ENCODE data around the gene ARHGDIB. TPM values are rescaled to one million over a fixed set of nuclear protein-coding genes. Genes with fewer than 3 reads are reported as not detected.

The ARHGDIB gene
- total RNA-seq, 1 experiment from 2014 or later, result 2.1 TPM

- peak; percentile 34 for DNase-seq
- Histone ChIP-seq H3K27me3 (ENCODE audit: control insufficient read depth, insufficient read depth, low read length) (no peaks in the 10 kb centered on the region), H3K36me3 (replicated peaks; ENCODE audit: control insufficient read depth, insufficient read depth, low read length) (no peaks in the 10 kb centered on the region), H3K4me3 (ENCODE audit: insufficient read depth, low read depth, low read length) (no peak overlapping the region)
Observed at GRCh38 chr12:14937689-14938088, 23.7 kb downstream of the ARHGDIB start.

DNA sequence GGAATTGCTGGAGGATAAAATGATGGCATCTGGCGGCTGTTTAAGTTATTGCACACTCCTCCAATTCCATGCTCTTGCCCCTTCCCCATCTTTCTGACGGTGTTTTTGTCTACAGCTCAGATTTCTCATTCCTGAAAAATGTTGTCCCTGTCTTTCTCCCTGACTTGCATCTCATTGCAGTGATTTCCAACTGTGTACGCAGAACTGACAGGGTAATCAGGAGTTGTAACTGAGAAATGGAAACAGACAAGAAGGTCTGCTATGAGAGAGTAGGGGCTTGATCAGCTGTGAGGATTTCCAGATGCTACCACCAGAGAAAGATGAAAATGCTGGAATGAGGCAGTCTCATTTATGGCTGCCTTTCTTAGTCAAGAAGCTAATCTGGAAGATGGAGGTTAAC is 24.4 kb downstream of the ARHGDIB start:
- no peak for DNase-seq
- no peak overlapping the region for H3K4me3 ChIP-seq (ENCODE audit: insufficient read depth, low read depth, low read length)
- H3K27me3 ChIP-seq (ENCODE audit: control insufficient read depth, insufficient read depth, low read length), result no peaks in the 10 kb centered on the region
- H3K36me3 ChIP-seq (replicated peaks; ENCODE audit: control insufficient read depth, insufficient read depth, low read length), result no peaks in the 10 kb centered on the region

DNA sequence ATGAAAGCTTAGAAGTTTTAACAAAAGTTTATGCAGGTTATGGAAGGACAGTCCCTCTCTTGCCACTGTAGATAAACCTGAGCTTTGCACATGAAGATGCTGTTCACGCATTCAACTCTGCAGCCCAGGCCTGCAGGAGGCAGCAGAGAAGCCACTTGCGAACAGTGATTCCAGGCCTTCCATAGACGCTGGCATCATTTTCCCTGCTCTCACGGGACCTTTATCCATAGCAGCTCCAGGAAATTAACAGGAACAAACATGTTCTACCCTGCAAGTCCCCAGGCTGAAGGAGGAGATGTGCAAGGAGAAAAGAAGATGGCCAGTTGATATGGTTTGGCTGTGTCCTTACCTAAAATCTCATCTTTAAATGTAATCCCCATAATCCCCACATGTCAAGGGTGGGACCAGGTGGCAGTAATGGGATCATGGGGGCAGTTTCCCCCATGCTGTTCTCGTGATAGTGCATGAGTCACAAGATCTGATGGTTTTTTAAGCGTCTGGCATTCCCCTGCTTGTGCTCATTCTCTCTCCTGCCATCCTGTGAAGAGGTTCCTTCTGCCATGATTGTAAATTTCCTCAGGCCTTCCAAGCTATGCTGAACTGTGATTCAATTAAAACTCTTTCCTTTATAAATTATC is 25.1 kb downstream of the ARHGDIB start:
- Histone ChIP-seq H3K36me3 (replicated peaks; ENCODE audit: control insufficient read depth, insufficient read depth, low read length) (no peaks in the 10 kb centered on the region), H3K27me3 (ENCODE audit: control insufficient read depth, insufficient read depth, low read length) (no peaks in the 10 kb centered on the region), H3K4me3 (ENCODE audit: insufficient read depth, low read depth, low read length) (no peak overlapping the region)
- peak; percentile 48 for DNase-seq

- Histone ChIP-seq H3K36me3 (replicated peaks; ENCODE audit: control insufficient read depth, insufficient read depth, low read length) (no peaks in the 10 kb centered on the region), H3K27me3 (ENCODE audit: control insufficient read depth, insufficient read depth, low read length) (no peaks in the 10 kb centered on the region), H3K4me3 (ENCODE audit: insufficient read depth, low read depth, low read length) (no peak overlapping the region)
- DNase-seq, result no peak
Observed at GRCh38 chr12:14935031-14935430, 26.4 kb downstream of the ARHGDIB start.

- Histone ChIP-seq H3K4me3 (ENCODE audit: insufficient read depth, low read depth, low read length) (no peak overlapping the region), H3K36me3 (replicated peaks; ENCODE audit: control insufficient read depth, insufficient read depth, low read length) (no peaks in the 10 kb centered on the region), H3K27me3 (ENCODE audit: control insufficient read depth, insufficient read depth, low read length) (no peaks in the 10 kb centered on the region)
- no peak for DNase-seq
Observed at GRCh38 chr12:14934511-14934910, 26.9 kb downstream of the ARHGDIB start.

- no peaks in the 10 kb centered on the region for H3K27me3 ChIP-seq (ENCODE audit: control insufficient read depth, insufficient read depth, low read length)
- H3K36me3 ChIP-seq (replicated peaks; ENCODE audit: control insufficient read depth, insufficient read depth, low read length), result no peaks in the 10 kb centered on the region
- H3K4me3 ChIP-seq (ENCODE audit: insufficient read depth, low read depth, low read length), result no peak overlapping the region
- no peak for DNase-seq
Observed at GRCh38 chr12:14931791-14932560, 29.4 kb downstream of the ARHGDIB start.

DNA sequence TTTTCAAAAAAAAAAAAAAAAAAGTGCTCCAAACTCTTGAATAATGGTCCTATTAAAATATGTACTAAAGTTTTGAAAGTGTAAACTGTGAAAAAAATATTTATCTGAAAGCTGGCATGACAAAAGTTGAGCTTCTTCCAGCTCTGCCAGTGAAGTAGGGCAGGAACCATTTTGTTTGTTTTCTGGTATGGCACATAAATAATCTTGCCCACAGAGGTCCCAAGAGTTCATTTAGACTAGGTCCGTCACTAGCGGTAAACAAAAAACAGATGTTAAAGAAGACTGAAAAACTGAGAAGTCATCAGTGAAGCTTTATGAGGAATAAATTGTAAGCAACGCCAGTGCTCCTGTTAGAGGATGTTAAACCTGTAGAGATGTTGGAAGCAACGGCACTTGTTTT is 30.0 kb downstream of the ARHGDIB start:
- Histone ChIP-seq H3K27me3 (ENCODE audit: control insufficient read depth, insufficient read depth, low read length) (no peaks in the 10 kb centered on the region), H3K4me3 (ENCODE audit: insufficient read depth, low read depth, low read length) (no peak overlapping the region), H3K36me3 (replicated peaks; ENCODE audit: control insufficient read depth, insufficient read depth, low read length) (no peaks in the 10 kb centered on the region)
- DNase-seq, result no peak

- H3K36me3 ChIP-seq (replicated peaks; ENCODE audit: control insufficient read depth, insufficient read depth, low read length), result no peaks in the 10 kb centered on the region
- H3K4me3 ChIP-seq (ENCODE audit: insufficient read depth, low read depth, low read length), result no peak overlapping the region
- H3K27me3 ChIP-seq (ENCODE audit: control insufficient read depth, insufficient read depth, low read length), result no peaks in the 10 kb centered on the region
- DNase-seq, result no peak
Observed at GRCh38 chr12:14930299-14930698, 31.1 kb downstream of the ARHGDIB start.

- DNase-seq, result peak; percentile 16
- H3K36me3 ChIP-seq (replicated peaks; ENCODE audit: control insufficient read depth, insufficient read depth, low read length), result no peaks in the 10 kb centered on the region
- no peaks in the 10 kb centered on the region for H3K27me3 ChIP-seq (ENCODE audit: control insufficient read depth, insufficient read depth, low read length)
- no peak overlapping the region for H3K4me3 ChIP-seq (ENCODE audit: insufficient read depth, low read depth, low read length)
Observed at GRCh38 chr12:14928931-14929330, 32.5 kb downstream of the ARHGDIB start.

- DNase-seq, result no peak
- no peak overlapping the region for H3K4me3 ChIP-seq (ENCODE audit: insufficient read depth, low read depth, low read length)
- no peaks in the 10 kb centered on the region for H3K27me3 ChIP-seq (ENCODE audit: control insufficient read depth, insufficient read depth, low read length)
- H3K36me3 ChIP-seq (replicated peaks; ENCODE audit: control insufficient read depth, insufficient read depth, low read length), result no peaks in the 10 kb centered on the region
Observed at GRCh38 chr12:14927267-14927666, 34.1 kb downstream of the ARHGDIB start.

DNA sequence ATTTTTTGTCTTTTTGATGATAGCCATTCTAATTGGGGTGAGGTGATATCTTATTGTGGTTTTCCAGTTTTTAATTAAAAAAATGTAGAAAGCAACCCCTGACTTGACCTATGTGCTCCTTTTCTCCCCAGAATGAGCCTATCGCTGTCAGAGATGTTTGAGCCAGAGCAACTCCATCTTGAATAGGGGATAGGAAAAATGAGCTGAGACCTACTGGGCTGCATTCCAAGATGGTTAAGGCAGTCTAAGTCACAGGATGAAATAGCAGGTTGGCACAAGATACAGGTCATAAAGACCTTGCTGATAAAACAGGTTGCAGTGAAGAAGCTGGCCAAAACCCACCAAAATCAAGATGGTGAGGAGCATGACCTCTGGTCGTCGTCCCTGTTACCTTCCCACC is 36.9 kb downstream of the ARHGDIB start:
- Histone ChIP-seq H3K36me3 (replicated peaks; ENCODE audit: control insufficient read depth, insufficient read depth, low read length) (no peaks in the 10 kb centered on the region), H3K27me3 (ENCODE audit: control insufficient read depth, insufficient read depth, low read length) (no peaks in the 10 kb centered on the region), H3K4me3 (ENCODE audit: insufficient read depth, low read depth, low read length) (no peak overlapping the region)
- DNase-seq, result no peak

DNA sequence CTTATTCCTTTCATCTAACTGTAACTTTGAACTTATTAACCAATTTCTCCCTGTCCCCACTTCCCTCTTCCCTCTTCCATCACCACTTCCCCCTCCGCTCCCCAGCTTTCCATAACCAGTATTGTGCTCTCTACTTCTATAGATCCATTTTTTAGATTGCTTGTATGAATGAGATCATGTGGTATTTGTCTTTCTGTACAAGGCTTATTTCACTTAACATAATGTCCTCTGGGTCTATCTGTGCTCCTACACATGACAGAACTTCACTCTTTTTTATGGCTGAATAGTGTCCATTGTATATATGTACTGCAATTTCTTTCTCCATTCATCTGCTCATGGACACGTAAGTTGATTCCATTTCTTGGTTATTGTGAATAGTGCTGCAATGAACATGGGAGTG is 37.5 kb downstream of the ARHGDIB start:
- Histone ChIP-seq H3K27me3 (ENCODE audit: control insufficient read depth, insufficient read depth, low read length) (no peaks in the 10 kb centered on the region), H3K4me3 (ENCODE audit: insufficient read depth, low read depth, low read length) (no peak overlapping the region), H3K36me3 (replicated peaks; ENCODE audit: control insufficient read depth, insufficient read depth, low read length) (no peaks in the 10 kb centered on the region)
- no peak for DNase-seq

GRCh38 chr12:14921218-14921617 is 40.2 kb downstream of the ARHGDIB start:
- H3K27me3 ChIP-seq (ENCODE audit: control insufficient read depth, insufficient read depth, low read length), result no peaks in the 10 kb centered on the region
- no peak overlapping the region for H3K4me3 ChIP-seq (ENCODE audit: insufficient read depth, low read depth, low read length)
- DNase-seq, result no peak
- H3K36me3 ChIP-seq (replicated peaks; ENCODE audit: control insufficient read depth, insufficient read depth, low read length), result no peaks in the 10 kb centered on the region

- Histone ChIP-seq H3K4me3 (ENCODE audit: insufficient read depth, low read depth, low read length) (no peak overlapping the region), H3K36me3 (replicated peaks; ENCODE audit: control insufficient read depth, insufficient read depth, low read length) (no peaks in the 10 kb centered on the region), H3K27me3 (ENCODE audit: control insufficient read depth, insufficient read depth, low read length) (no peaks in the 10 kb centered on the region)
- DNase-seq, result no peak
Observed at GRCh38 chr12:14920475-14921126, 40.8 kb downstream of the ARHGDIB start.

DNA sequence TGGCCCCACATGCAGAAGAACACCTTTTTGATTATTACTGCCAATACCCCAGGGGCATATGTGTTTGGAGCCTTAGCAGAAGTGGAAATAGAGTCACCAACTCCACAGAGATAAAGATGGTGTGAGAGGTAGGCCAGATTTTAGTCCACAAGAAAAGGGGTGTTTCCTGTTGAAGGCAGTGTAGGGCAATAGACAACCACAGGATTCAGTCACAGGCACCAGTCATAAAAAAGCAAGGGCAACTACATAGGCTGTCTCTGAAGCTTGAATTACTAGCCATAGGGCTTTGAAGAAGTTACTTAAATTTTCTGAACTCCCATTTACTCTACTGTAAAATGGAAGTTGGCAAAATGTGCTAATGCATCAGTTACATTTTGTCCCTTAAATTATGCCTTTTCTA is 41.9 kb downstream of the ARHGDIB start:
- Histone ChIP-seq H3K36me3 (replicated peaks; ENCODE audit: control insufficient read depth, insufficient read depth, low read length) (no peaks in the 10 kb centered on the region), H3K27me3 (ENCODE audit: control insufficient read depth, insufficient read depth, low read length) (no peaks in the 10 kb centered on the region), H3K4me3 (ENCODE audit: insufficient read depth, low read depth, low read length) (no peak overlapping the region)
- no peak for DNase-seq
